ENCODE data around the gene DEGS2.
"Not testable (repeated sequence)": the region's sequence is repeated elsewhere in the genome, so short reads cannot be mapped to it uniquely, and the experiment has no call there.

Gene DEGS2

DNA sequence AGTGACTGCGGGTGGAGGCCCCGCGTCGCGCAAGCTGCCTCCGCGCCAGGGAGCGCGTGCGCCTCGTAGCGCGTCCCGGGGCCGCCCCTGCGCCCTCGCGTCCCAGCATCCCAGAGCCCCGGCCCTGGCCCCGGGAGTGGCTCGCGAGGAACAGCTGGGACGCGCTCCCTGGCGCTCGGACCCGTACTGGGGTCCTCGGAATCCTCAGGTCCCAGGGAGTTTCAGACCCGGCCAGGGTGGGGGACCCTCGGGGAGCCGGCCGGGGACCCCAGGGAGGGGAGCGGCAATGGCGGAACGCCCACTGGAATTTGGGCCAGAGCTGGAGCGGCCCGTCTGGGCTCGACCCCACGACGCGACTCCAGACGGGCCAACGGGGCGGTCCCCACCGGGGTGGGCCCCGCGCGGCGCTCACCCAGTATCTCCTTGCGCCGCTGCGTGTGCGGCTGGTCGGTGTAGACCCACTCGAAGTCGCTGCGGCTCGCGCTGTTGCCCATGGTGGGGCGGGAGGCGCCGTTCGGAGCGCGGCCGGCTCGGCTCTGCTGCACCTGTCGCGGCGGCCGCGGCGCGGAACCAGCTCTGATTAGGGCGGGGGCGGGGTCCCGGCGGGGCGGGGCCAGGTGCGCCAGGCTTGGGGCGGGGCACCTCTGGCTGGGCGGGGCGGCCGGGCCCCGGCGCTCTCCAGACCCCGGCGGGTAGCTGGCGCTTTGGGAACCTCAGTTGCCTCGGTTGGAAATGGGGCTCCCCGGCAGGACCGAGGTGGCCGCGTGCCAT lies at the start of gene DEGS2:
Gene DEGS2, minus strand, starts transcription at position 552 of the 771 bp plus-strand sequence. Its CDS starts 58 bp downstream, at position 494.
- DNase-seq = no peak

DNA sequence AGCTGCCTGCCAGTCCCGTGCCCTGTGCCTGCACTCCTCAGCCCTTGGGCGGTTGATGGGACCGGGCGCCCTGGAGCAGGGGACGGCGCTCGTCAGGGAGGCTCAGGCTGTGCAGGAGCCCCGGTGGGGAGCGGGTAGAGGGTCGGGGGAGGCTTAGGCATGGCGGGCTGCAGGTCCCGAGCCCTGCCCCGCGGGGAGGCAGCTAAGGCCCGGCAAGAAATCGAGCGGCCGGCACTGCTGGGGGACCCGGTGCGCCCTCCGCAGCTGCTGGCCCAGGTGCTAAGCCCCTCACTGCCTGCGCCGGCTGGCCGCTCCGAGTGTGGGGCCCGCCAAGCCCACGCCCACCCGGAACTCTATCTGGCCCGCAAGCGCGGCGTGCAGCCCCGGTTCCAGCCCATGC lies 48.7 kb upstream of the DEGS2 start:
- not testable (repeated sequence) for DNase-seq

DNA sequence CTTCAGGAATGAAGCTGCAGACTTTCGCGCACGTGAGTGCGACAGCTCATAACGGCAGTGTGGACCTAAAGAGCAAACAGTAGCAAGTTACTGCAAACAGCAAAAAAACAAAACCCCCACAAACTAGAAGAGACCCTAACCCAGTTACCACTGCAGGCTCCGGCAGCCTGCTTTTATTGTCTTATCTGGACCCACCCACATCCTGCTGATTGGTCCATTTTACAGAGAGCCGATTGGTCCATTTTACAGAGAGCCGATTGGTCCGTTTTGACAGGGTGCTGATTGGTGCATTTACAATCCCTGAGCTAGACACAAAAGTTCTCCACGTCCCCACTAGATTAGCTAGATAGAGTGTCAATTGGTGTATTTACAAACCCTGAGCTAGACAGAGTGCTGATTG lies 48.1 kb upstream of the DEGS2 start:
- DNase-seq = not testable (repeated sequence)

DNA sequence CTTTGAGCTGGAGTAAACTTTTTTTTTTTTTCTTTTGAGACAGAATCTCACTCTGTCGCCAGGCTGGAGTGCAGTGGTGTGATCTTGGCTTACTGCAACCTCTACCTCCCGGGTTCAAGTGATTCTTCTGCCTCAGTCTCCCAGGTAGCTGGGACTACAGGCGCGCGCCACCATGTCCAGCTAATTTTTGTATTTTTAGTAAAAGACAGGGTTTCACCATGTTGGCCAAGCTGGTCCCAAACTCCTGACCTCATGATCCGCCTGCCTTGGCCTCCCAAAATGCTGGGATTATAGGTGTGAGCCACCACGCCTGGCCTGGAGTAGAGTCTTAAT lies 45.4 kb upstream of the DEGS2 start:
- DNase-seq = not testable (repeated sequence)

DNA sequence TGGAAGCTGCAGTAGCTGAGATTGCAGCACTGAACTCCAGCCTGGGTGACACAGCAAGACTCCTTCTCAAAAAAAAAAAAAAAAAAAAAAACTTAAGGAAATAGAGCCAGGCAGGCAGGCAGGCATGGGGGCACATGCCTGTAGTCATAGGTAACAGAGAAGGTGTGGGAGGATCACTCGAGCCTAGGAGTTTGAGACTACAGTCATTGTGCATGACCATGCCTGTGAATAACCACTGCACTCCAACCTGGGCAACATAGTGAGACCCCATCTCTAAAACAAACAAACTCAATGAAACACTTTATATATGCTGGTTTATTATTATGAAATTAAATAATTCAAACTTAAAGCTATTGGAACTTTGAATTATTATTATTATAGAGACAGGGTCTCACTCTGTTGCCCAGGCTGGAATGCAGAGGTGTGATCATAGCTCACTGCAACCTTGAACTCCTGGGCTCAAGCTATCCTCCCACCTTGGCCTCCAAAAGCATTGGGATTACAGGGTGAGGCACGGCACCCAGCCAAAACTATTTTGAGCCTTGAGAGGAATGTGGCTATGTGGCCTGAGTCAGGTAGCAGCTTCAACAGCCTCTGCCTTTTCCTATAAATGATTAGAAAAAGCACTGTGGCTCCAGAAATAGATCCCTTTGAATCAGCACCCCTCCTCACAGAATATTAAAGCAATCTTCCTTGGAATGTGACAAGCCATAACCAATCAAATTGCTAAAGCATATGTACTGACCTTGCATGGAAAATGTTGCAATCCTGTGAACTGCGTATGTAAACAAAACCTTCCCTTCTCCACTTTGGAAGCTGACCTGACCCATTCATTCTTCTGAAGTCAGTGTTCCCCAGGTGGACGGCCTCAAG lies 44.8 kb upstream of the DEGS2 start:
- DNase-seq = no peak

DNA sequence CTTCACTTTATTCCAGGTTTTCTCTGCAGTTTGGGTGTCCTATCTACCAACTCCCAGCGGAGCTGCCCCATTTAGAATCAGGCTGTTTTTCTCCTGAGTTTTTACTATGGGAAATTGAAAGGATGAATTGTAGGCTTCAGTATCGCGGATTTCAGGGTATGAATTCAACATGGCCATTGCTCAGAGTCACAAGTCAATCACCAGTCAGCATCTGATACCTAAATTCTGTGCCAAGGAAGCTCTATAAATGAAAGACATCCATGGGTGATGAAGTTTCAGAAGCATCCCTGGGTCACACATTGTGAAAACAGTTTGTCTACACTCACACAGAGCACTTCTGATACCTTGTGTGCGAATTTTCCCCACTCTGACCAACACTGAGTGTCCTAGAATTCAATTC lies 43.7 kb upstream of the DEGS2 start:
- no peak for DNase-seq

DNA sequence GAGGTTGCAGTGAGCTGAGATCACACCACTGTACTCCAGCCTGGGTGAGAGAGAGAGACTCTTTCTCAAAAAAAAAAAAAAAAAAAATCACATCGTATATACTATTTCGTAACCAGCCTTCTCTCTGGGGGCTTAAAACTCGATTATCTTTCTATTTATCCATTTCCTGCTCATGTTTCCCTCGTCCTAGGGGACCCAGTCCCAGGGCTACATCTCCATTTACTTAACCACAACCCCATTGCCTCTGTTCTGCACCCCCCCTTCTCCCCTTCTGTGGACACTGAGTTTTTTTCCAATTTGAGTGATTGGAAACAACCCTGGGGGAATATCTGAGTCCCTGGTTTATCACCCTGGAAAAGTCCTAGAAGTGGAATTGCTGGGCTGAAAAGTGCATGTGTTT lies 43.3 kb upstream of the DEGS2 start:
- DNase-seq = no peak

DNA sequence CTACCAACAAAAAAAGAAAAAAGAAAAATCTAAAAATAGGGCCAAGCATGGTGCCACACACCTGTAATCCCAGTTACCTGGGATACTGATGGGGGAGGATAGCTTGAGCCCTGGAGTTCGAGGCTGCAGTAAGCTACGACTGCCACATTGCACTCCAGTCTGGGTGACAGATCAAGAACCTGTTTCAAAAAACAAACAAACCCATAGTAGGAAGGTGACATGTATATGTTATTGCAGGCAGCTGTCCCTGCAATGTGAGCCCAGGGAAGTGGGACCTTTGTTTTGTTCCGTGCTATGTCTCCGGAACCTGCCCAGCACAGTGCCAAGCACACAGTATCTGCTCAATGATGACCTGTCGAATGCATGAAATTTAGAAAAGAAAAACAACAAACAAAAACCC lies 42.3 kb upstream of the DEGS2 start:
- DNase-seq = no peak

DNA sequence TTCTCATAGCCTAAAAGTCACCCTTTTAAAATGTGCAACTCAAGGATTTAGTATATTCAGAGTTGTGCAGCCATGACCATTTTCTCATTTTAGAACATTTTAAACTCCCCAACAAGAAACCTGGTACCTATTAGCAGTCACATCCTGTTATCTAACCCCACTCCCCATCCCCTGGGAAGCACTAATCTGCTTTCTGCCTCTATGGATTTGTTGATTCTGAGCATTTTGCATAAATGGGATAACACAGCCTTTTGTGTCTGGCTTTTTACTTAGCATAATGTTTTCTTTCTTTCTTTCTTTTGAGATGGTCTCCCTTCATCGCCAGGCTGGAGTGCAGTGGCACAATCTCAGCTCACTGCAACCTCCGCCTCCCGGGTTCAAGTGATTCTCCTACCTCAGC lies 40.9 kb upstream of the DEGS2 start:
- DNase-seq = no peak

DNA sequence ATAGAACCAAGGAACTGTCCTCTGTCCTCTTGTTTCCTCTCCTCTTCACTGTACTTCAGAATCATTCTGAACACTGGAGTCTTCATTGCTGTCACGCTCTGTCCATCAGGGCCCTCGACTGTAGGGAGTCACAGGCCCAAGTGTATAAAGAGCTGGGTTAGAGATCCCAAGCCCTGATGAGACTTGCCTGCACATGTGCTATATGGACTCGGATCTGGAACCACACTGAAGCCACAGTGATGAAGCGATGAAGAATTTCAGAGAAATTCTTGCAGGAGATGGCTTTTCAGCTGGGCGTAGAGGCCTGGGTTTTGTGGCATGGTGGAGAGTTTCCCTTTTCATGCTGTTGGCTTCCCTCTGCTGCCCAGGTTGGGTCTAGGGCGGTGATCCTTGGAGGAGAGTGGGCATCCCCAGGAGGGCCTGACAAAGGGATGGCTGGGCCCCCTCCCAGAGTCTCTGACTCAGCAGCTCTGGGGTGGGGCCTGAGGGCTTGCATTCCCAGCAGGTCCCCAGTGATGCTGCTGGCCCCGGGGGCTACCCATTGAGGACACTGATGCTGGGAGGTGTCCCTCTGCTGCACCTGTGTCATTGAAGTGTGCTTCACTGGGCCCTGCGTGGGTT lies 39.9 kb upstream of the DEGS2 start:
- no peak for DNase-seq

DNA sequence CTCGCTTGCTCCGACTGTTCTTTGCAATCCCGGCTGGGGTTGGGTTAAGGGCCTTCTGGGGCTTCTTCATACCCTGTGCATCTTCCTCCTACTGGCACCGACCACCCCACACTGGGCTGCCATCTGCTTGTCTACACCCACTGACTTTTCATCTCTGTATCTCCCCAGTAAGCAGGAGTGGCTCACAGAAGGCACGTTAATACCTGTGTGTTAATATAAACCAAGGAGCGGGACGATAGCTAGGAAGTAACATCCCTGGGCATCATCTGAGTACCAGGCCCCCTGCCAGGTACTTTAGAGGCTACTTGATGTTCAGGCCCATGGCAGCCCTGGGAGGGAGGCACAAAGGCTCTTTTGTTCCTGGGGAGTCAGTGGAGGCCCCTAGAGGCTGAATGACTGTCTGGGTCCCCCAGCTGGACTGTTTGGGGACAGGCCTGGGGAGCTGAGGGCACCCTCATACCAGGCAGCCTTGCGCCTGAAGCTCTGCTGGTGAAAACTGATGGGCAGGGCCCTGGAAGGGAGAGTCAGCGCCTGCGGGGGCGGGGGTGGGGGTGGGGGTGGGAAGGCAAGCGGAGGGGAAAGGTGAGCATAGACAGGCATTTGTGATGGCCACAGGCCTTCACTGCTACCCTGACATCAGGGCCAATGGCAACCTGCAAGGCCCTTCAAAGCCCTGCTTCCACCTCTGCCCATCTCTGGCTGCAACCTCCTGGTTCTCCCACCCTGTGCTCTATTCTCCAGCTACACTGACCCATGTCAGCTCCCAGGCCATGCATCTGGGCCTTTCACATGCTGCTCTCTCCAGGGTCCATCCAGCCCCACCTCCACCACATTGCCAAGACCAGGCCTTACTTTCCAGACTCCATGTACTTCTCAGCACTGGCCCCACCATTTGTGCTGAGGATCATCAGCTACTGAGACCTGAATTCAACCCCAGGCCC lies 34.2 kb upstream of the DEGS2 start:
- peak; percentile 61 for DNase-seq

DNA sequence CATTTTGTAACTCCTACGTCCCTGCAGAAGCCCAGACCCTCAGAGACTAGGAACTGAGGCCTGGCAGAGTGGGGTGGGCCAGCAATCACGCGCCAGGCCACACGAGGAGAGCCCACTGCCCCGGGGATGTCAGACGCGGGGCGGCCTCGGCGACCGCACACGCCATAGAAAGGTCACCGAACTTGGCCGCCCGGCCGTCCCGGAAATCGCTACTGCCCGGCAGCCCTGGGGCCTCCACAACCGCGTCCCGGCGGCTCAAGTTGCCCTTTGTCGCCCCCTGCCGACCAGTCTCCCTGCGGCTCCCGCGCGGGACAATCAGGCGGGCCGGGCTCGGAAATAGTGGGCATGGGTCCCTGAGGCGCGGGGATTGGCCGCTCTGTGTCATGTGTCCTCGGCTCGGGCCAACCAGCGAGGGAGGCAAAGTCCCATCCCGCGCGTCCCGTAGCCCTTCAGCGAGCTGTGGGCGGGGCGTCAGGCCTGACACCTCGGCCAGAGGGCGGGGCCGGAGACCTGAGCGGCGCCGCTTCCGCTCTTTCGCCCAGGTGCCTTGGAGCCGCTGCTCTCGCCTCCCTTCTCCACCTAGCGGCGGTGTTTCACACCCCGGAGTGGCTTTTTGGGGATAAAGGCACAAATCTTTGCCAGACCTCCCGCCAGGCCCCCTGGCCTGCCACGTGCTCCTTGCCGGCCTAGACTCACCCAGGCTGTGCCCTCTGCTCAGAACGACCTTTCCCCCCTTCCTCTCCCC lies 33.4 kb upstream of the DEGS2 start:
- peak; percentile 100 for DNase-seq

DNA sequence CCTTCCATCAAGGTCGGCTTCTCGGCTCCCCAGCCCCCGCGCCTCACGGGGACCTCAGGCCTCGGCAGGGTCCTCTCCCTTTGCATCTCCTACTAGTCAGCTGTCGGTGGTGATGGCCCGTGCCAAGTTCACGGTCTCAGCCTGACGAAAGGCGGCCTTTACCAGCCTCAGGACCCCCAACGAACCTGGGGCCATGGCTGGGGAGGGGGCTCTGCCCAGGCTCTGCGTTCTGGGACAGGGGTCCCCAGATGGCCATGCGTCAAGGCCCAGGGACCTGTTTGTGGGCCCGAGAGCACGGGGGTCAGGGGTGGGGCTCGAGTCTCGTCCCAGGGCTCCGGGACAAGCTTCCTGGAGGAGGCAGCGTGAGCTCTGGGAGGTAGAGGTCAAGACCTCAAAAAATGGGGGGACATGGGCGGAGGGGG lies 32.8 kb upstream of the DEGS2 start:
- DNase-seq = peak; percentile 40

DNA sequence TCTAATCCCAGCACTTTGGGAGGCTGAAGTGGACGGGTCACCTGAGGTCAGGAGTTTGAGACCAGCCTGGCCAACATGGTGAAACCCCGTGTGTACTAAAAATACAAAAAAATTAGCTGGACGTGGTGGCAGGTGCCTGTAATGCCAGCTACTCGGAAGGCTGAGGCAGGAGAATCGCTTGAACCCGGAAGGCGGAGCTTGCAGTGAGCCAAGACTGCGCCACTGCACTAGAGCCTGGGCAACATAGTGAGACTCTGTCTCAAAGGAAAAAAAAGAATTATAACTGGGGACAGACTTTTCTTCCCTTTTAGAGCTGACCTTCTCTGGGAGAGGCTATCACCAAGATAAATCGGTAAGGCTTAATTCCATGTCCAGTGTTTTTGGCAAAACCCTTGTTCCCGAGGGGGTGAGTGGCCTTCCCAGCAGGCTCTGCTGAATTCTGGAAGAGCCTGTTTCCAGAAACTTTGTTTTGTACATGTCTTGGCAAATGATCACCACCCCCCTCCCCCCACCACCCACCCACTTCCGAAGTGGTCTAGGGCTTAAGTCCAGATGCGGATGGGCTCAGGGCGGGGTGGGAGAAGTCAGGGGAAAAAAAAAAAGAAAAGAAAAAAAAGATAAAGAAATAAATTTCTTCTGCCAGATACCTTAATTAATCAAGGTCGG lies 32.3 kb upstream of the DEGS2 start:
- DNase-seq = no peak

DNA sequence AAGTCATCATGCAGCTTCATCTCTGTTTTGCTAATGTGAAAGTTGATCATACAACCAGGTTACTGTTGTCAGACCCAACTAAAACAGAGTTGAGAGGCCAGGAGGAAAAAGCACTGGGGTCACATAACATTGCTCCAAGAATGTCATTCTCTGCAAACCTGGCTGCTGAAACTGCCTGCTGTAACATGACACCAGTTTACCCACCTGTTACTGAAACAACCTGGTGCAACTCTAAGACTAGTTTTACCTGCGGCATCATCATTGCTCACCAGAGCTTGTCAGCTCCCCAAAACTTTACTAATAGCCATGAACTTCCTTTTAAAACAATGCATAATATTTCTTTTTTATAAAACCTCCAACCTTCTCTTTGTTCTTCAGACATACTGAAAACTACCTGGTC lies 30.7 kb upstream of the DEGS2 start:
- DNase-seq = no peak

DNA sequence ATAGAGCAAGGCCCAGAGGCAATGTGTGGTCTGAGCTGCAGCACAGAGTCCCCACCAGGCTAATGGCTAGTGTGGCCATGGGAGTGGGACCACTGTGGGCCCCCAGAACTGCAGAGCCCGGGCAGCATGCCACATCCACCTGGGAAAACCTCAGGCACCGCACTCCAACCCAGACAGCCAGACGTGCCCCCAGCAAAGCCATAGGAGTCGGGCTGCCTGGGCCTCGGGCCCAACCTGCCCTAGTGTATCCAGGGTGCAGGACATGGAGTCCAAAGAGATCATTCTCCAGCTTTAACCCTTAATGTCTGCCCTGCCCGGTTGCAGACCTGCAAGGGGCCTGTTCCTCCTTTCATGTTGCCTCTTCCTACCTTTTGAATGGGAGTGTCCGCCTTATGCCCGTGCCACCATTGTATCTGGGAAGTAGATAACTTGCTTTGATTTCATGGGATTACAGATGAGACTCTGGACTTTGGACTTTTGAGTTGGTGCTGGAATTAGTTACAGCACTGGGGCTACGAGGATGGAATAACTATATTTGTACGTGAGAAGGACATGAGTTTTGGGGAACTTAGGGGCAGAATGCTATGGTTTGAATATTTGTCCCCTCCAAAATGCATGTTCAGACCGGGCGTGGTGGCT lies 29.1 kb upstream of the DEGS2 start:
- no peak for DNase-seq

DNA sequence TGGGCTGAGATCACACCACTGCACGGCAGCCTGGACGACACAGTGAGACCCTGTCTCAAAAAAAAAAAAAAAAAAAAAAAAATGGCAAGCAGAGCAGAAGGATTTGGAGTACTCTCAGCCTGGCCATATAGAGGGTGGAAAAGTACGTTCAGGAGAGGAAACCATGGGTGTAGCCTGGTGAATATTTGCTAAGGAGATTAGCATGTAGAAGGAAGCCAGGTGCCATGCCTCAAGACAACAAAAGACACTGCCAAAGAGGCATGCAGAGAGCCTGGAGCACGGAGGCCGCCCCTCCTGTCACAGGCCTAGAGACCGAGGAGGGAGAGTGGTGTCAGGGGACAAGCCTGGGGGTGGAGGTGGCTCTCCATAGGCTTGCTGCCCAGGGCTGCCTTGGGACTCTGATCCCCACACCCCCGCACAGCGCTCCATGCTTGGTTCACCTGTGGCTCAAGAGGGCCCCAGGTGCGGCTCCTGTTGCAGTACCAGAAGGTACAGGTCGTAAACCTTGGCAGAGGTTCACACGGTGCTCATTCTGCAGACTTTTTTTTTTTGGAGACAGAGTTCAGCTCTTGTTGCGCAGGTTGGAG lies 27.9 kb upstream of the DEGS2 start:
- DNase-seq = no peak

DNA sequence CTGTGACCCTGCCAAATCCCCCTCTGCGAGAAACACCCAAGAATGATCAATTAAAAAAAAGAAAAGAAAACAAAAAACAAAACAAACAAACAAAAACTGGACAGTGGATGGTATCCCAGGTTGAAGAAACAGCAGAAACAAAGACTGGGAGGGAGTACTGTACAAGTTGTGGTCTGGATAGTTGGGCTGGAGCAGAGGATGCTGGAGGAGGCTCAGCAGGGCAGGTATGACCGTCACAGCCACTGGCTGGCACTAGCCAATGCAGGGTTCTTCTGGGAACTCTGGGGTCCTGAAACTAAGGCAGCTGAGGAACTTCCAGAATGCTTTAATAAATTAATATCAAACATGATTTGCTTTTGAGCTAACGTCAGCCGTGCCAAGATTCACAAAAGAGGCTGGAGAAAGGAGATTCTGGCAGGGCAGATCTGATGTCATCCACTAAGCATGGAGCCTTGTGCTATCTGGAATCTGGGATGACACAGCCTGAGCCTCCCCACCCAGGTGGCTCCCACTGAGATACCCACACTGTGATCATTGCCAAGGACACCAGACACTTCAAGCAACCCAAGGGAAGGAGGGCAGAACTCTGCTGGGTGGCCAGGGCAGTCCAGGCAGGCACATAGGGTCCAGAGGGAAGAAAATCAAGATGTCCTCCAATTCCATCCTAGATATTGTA lies 22.6 kb upstream of the DEGS2 start:
- not testable (repeated sequence) for DNase-seq

DNA sequence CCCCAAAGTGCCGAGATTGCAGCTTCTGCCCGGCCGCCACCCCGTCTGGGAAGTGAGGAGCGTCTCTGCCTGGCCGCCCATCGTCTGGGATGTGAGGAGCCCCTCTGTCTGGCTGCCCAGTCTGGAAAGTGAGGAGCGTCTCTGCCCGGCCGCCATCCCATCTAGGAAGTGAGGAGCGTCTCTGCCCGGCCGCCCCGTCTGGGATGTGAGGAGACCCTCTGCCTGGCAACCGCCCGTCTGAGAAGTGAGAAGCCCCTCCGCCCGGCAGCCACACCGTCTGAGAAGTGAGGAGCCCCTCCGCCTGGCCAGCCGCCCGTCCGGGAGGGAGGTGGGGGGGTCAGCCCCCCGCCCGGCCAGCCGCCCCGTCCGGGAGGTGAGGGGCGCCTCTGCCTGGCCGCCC lies 21.2 kb upstream of the DEGS2 start:
- DNase-seq = not testable (repeated sequence)

DNA sequence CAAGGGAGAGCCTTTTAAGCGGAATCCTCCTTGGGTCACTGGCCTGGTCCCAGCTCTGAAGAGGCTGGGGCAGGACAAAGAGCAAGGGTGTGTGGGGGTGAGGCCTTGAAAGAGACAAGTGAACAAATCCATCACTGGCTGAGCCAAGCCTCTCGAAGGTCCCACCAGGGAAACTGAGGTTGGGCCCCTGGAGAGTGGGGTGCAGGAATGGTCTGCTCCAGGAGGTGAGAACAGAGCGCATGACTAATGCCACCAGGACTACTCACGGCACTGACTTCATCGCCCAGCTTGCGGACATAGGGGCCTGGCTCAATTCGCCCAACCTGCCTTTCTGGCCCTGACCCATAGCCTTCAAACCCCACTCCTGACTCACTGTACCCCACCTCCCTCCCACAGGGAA lies 19.2 kb upstream of the DEGS2 start:
- no peak for DNase-seq

Data from hematopoietic multipotent progenitor cell treated with erythropoietin and hydrocortisone succinate and interleukin-3 and kit ligand, for 6 days (in vitro differentiated cells).